ENCODE results near the gene DDX10. TPM values are rescaled to one million over a fixed set of nuclear protein-coding genes. Genes with fewer than 3 reads are reported as not detected.
A peak's percentile ranks its signal among the peaks of the same experiment; 100 is the strongest.

DDX10 gene
- total RNA-seq, 2 experiments from 2014 or later = 20.5 to 23.2 TPM

DNA sequence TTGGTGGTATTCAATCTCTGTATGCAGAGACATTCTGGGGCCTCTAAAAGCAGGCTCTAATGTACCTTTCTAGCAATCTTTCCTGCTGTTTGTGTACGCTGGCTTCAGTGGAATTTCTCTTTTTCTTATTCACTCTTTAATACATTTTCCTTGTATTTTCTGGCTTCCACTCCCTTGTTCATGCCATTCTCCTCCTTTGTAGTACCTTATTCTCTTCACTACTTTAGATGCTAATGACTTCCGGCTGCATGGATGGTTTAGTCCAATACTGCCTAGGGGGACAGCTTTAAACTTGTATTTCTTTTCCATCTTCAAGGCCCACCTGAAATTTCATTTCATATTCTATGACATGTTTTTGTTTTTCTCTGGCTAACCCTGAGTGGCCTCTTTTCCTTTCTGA is 40.2 kb downstream of the DDX10 start:
- Mint-ChIP-seq H3K4me3 (no peak overlapping the region), H3K36me3 (ENCODE audit: low read depth) (peaks cover 56% of the 10 kb centered on the region), H3K4me1 (peaks cover 10% of the 10 kb centered on the region), H3K9me3 (peaks cover 7% of the 10 kb centered on the region), H3K27ac (no peak overlapping the region), H3K27me3 (no peaks in the 10 kb centered on the region)
- DNase-seq = no peak
- CTCF ChIA-PET = no interaction called here
- POLR2A ChIA-PET = no interaction called here

DNA sequence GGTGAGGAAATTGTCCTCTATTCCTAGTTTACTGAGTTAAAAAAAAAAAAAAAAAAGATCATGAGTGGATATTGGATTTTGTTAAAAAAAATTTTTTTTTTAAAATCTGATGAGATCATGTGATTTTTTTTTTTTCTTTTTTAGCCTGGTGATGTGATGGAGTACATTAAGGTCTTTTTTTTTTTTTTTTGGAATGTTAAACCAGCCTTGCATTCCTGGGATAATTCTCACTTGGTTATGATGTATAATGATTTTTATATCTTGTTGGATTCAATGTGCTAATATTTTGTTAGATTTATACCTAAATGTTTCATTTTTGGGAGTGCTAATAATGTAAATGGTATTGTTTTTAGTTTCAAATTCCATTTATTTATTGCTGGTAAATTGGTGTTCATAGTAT is 43.3 kb downstream of the DDX10 start:
- DNase-seq = no peak
- Mint-ChIP-seq H3K27me3 (no peaks in the 10 kb centered on the region), H3K36me3 (ENCODE audit: low read depth) (peaks cover 72% of the 10 kb centered on the region), H3K9me3 (peaks cover 14% of the 10 kb centered on the region), H3K4me3 (no peak overlapping the region), H3K4me1 (peaks cover 14% of the 10 kb centered on the region), H3K27ac (no peak overlapping the region)
- CTCF ChIA-PET = interaction anchor here (0.7 kb wide), 1 partner anchor 179 kb away, joined by 3 read pairs; no protein-coding TSS in a partner anchor
- POLR2A ChIA-PET = interaction anchor here (0.6 to 1.1 kb wide), 2 partner anchors 10 to 18 kb away, joined by 3 read pairs; no protein-coding TSS in a partner anchor

DNA sequence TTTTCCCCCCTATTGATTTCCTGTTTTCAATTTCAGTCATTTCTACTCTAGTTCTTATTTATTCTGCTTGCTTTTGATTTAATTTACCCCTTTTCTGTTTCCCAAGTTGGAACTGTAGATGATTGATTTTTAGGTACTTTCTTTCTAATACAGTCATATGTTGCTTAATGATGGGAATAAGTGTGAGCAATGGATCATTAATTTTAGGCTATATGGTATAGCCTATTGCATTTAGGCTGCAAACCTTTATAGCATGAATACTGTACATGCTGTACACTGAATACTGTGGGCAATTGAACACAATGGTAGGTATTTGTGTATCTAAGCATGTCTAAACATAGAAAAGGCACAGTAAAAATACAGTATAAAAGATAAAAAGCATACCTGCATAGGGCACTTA is 44.9 kb downstream of the DDX10 start:
- CTCF ChIA-PET = interaction anchor here (0.9 kb wide), 1 partner anchor 12 kb away, joined by 3 read pairs; no protein-coding TSS in a partner anchor

DNA sequence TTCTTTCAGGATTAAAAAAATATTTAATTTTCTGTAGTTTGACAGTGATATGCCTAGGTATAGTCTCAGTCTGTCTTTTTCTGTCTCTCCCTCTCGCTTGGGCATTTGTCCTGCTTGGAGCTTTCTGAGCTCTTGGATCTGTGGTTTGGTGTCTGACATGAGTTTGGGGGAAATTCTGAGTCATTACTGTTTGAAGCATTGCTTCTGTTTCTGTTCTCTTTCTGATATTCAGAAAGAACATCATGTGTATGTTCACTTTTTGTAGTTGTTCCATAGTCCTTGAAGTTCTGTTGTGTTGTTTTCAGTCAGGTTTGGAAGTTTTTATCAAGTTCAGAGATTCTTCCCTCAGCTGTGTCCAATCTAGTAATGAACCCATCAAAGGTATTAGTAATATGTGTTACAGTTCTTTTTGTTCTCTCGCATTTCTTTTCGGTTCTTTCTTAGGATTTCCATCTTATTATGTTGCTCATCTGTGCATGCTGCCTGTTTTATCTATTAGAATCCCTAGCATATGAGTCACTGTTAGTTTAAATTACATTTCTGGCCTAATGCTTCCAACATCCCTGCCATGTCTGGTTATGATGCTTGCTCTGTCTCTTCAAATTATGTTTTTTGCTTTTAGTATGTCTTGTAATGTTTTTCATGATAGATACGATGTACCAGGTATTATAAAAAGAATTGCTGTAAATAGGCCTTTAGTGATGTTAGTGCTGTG is 48.4 kb downstream of the DDX10 start:
- ChIA-PET POLR2A (no interaction called here), CTCF (no interaction called here)
- no peak overlapping the region for H3K4me3 Mint-ChIP-seq
- H3K36me3 Mint-ChIP-seq (ENCODE audit: low read depth) = peaks cover 64% of the 10 kb centered on the region
- no peak overlapping the region for H3K27ac Mint-ChIP-seq
- H3K4me1 Mint-ChIP-seq = peaks cover 19% of the 10 kb centered on the region
- peaks cover 14% of the 10 kb centered on the region for H3K9me3 Mint-ChIP-seq
- DNase-seq = no peak
- H3K27me3 Mint-ChIP-seq = no peaks in the 10 kb centered on the region

More for the DNA sequence above, 44.9 kb downstream of the DDX10 start:
- Mint-ChIP-seq H3K4me3 (no peak overlapping the region), H3K9me3 (peaks cover 14% of the 10 kb centered on the region), H3K27me3 (no peaks in the 10 kb centered on the region), H3K4me1 (peaks cover 19% of the 10 kb centered on the region), H3K27ac (no peak overlapping the region), H3K36me3 (ENCODE audit: low read depth) (peaks cover 75% of the 10 kb centered on the region)
- POLR2A ChIA-PET = no interaction called here
- no peak for DNase-seq

DNA sequence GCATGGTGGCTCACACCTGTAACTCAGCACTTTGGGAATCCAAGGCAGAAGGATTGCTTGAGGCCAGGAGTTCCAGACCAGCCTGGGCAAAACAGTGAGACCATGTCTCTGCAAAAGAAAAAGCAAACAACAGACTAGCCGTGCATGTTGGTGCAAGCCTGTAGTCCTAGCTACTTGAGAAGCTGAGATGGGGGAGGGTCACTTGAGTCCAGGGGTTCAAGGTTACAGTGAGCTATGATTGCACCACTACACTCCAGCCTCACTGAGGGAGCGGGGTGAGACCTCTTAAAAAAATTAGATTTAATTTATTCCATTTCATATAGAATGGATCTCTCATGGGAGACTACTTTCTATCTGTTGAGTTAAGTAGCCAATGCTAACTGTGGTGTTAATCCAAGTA is 50.4 kb downstream of the DDX10 start:
- peaks cover 9% of the 10 kb centered on the region for H3K4me1 Mint-ChIP-seq
- no peak overlapping the region for H3K27ac Mint-ChIP-seq
- H3K4me3 Mint-ChIP-seq = no peak overlapping the region
- no peaks in the 10 kb centered on the region for H3K27me3 Mint-ChIP-seq
- peaks cover 57% of the 10 kb centered on the region for H3K36me3 Mint-ChIP-seq (ENCODE audit: low read depth)
- POLR2A ChIA-PET = no interaction called here
- no peak for DNase-seq
- peaks cover 7% of the 10 kb centered on the region for H3K9me3 Mint-ChIP-seq
- CTCF ChIA-PET = no interaction called here

DNA sequence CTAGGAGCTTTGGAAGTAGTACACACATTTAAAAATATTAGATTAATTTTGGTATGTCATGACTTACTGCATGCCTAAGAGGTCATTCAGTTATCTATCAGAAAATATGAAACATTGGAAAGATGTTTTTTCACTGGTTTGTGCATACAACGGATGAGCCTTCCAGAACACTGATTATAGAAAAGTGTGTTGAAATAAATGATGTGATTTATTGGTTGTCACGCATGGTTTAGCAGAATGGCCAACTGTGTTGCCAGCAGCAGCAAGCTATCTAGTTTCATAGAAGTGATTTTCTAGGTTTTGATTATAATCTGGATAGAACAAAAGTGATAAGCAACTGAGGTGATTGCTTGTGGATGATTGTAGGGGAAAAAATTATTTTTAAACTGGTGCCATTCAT is 53.6 kb downstream of the DDX10 start:
- ChIA-PET CTCF (interaction anchor here (0.6 to 1.9 kb wide), 2 partner anchors 15 to 17 kb away, joined by 3 to 6 read pairs; no protein-coding TSS in a partner anchor), POLR2A (interaction anchor here (0.9 kb wide), 1 partner anchor 15 kb away, joined by 3 read pairs; no protein-coding TSS in a partner anchor)
- no peak for DNase-seq
- Mint-ChIP-seq H3K9me3 (no peaks in the 10 kb centered on the region), H3K27ac (no peak overlapping the region), H3K36me3 (ENCODE audit: low read depth) (peaks cover 52% of the 10 kb centered on the region), H3K4me3 (no peak overlapping the region), H3K4me1 (peaks cover 2% of the 10 kb centered on the region), H3K27me3 (no peaks in the 10 kb centered on the region)

DNA sequence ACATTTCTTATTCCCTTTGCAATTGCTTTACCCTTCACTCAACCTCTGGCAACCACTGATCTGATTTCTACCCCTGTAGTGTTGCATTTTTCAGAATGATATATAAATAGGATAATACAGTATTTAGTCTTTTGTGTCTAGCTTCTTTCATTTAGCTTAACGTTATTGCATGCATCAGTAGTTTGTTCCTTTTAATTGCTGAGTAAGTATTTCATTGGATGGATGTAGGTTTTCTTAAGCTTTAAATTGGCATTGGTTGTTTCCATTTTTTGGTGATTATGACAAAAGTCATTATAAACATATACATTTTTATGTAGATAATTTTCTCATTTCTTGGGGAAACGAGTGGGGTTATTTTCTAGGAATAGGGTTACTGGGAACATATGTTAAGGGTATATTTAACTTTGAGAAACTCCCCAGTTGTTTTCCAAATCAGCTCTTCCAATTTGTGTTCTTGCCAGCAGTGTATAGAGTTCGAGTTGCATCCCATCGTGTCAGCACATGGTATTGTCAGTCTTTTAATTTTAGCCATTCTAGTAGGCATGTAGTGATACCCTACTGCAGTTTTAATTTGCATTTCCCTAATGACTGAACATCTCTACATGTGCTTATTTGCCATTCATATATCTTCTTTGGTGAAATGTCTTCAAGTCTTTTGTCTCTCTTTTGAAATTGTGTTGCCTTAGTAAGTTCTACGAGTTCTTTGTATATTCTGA is 60.3 kb downstream of the DDX10 start:
- peaks cover 3% of the 10 kb centered on the region for H3K9me3 Mint-ChIP-seq
- CTCF ChIA-PET = interaction anchor here (0.6 to 1.6 kb wide), 4 partner anchors 8 to 466 kb away, joined by 3 read pairs; no protein-coding TSS in a partner anchor
- POLR2A ChIA-PET = interaction anchor here (1.2 kb wide), 1 partner anchor 9 kb away, joined by 3 read pairs; no protein-coding TSS in a partner anchor
- no peak overlapping the region for H3K27ac Mint-ChIP-seq
- peaks cover 33% of the 10 kb centered on the region for H3K36me3 Mint-ChIP-seq (ENCODE audit: low read depth)
- no peak for DNase-seq
- H3K4me3 Mint-ChIP-seq = no peak overlapping the region
- H3K27me3 Mint-ChIP-seq = no peaks in the 10 kb centered on the region
- peaks cover 26% of the 10 kb centered on the region for H3K4me1 Mint-ChIP-seq

DNA sequence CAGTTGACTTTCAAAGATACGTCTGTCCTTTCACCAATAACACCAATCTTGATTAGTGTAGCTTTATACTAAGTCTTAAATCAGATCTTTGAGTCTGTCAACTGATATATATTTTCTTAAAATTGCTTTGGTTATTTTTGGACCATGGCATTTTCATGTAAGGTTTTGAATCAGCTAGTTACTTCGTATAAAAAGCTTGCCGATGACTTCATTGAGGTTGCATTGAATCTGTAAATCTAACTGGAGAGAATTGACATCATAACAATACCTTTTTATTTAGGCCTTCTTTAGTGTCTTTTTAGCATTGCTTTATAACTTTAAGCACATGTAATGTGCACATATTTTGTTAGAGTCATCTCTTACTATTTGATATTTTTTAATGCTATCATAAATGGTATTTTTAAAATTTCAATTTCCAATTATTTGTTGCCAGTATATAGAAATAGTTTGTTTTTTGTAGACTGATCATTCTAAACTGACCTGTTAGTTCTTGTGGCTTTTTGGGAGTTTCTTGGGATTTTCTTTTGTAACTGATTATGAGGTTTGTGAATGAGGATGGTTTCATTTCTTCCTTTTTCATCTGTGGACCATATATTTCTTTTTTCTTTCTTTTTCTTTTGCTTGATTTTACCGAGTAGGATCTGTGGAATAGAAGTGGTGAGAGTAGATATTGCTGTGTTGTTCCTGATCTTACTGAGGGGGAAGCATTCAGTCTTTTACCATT is 61.4 kb downstream of the DDX10 start:
- H3K36me3 Mint-ChIP-seq (ENCODE audit: low read depth) = peaks cover 28% of the 10 kb centered on the region
- POLR2A ChIA-PET = no interaction called here
- CTCF ChIA-PET = no interaction called here
- no peak overlapping the region for H3K27ac Mint-ChIP-seq
- no peak overlapping the region for H3K4me3 Mint-ChIP-seq
- no peak for DNase-seq
- peaks cover 28% of the 10 kb centered on the region for H3K4me1 Mint-ChIP-seq
- peaks cover 3% of the 10 kb centered on the region for H3K9me3 Mint-ChIP-seq
- H3K27me3 Mint-ChIP-seq = no peaks in the 10 kb centered on the region

DNA sequence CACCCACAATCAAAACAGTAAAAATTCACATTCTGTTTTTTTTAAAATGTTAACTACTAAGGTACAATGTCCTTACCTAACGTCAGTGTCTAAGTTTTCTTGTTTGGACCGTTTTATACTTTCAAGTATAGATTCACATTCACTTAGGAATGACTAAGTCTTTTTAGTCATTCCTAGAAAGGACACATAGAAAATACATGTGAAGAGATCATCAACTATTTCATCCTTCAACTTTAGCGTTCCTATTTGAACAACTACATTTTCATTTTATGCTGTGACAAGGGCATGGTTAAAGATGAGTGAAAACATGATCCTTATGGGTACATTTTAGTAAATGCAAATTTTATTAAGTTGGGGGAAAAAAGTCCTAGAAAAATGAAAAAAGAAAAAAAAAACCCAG is 62.8 kb downstream of the DDX10 start:
- Mint-ChIP-seq H3K9me3 (peaks cover 3% of the 10 kb centered on the region), H3K4me1 (peaks cover 33% of the 10 kb centered on the region), H3K36me3 (ENCODE audit: low read depth) (peaks cover 29% of the 10 kb centered on the region), H3K4me3 (no peak overlapping the region), H3K27me3 (no peaks in the 10 kb centered on the region), H3K27ac (no peak overlapping the region)
- POLR2A ChIA-PET = no interaction called here
- DNase-seq = no peak
- CTCF ChIA-PET = no interaction called here

DNA sequence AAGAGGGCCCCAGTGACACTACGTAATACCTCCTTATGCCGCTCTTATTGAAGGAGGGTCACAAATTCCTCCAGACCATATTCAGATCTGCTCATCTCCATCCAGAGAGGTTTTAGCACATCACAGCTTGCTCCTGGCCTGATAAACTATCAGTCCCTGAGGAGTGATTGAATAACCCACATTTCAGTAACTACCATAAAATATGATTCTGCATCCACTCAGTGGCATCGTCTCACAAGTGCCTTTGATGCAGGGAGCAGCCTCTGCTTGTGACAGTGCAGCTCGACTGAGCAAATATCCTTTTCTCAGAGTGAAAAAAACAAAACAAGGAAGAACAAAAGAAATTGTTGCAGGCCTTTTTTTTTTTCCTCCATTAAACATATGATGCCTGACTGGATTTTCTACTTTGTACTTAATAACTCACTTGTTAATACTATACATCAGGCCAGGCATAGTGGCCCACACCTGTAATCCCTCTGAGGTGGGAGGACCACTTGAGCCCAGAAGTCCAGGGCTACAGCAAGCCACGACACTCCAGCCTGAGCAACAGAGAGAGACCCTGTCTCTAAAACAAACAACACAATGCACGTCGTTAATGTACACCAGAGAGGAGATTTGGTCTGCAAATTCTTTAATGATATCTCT is 64.5 kb downstream of the DDX10 start:
- CTCF ChIA-PET = no interaction called here

DNA sequence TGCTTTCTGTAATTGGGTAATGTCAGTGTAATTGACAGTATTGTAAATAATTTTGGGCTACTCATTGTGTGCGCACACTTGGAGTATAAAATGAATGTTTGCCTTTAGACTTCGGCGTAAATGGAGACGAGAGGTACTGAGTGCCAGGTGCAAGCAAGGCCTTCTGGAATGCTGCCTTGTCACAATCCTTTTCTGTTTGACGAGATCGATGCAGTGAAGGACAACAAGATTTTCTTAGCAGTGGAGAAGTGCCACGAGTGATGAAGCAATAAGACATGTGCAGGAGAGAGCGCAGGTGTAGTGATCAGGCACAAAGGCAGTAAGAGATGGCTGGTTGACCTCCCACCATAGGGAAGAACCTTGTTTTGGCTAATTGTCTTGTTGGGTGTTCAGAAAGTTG is 67.5 kb downstream of the DDX10 start:
- POLR2A ChIA-PET = interaction anchor here (1.2 kb wide), 1 partner anchor 14 kb away, joined by 3 read pairs; no protein-coding TSS in a partner anchor
- CTCF ChIA-PET = interaction anchor here (0.6 to 1.1 kb wide), 3 partner anchors 56 to 624 kb away, joined by 3 to 6 read pairs (median 3); partner anchors contain the start of gene DDX10
- DNase-seq = no peak
- Mint-ChIP-seq H3K4me3 (no peak overlapping the region), H3K27ac (no peak overlapping the region), H3K4me1 (peaks cover 44% of the 10 kb centered on the region), H3K9me3 (no peaks in the 10 kb centered on the region), H3K27me3 (no peaks in the 10 kb centered on the region), H3K36me3 (ENCODE audit: low read depth) (peaks cover 19% of the 10 kb centered on the region)

More for the DNA sequence above, 64.5 kb downstream of the DDX10 start:
- DNase-seq = no peak
- peaks cover 46% of the 10 kb centered on the region for H3K4me1 Mint-ChIP-seq
- H3K9me3 Mint-ChIP-seq = peaks cover 3% of the 10 kb centered on the region
- H3K27me3 Mint-ChIP-seq = no peaks in the 10 kb centered on the region
- POLR2A ChIA-PET = no interaction called here
- peaks cover 26% of the 10 kb centered on the region for H3K36me3 Mint-ChIP-seq (ENCODE audit: low read depth)
- H3K27ac Mint-ChIP-seq = no peak overlapping the region
- no peak overlapping the region for H3K4me3 Mint-ChIP-seq

DNA sequence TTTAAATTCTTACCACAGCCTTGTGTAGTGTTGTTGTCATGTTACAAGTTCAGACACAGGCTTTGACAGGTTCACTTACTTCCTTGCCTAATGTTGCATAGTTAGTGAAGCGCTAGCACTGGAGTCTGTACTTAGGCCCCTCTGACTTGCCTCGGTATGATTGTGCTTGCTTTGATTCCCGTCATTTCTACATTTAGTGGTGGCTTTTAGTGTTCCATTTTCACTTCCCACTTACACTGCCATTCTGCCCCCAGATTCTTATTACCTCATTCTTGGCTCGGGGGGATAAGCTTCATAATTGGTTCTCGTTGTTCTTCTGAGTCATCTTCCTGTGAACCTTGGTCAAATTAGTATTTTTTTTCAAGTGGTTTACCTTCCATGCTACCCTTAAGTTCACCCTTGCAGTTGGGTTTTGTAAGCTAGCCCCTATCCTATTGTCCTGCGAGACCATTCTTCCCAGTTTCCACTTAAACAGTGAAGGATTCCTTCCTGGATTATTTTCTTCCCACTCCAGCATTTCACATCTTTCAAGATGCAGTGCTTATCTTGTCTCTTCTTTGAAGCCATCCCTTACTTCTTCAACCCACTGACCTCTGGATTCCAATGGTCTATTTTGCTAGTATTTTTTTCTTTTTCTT is 68.7 kb downstream of the DDX10 start:
- no peaks in the 10 kb centered on the region for H3K27me3 Mint-ChIP-seq
- peak overlapping the region; percentile 6 for H3K4me3 Mint-ChIP-seq
- ChIA-PET POLR2A (interaction anchor here (1.2 to 1.5 kb wide), 2 partner anchors 9 to 16 kb away, joined by 3 read pairs; no protein-coding TSS in a partner anchor), CTCF (interaction anchor here (0.7 to 2.7 kb wide), 11 partner anchors 9 to 728 kb away, joined by 3 to 17 read pairs (median 3); no protein-coding TSS in a partner anchor)
- H3K36me3 Mint-ChIP-seq (ENCODE audit: low read depth) = peaks cover 19% of the 10 kb centered on the region
- H3K27ac Mint-ChIP-seq = peak overlapping the region; percentile 16
- H3K9me3 Mint-ChIP-seq = no peaks in the 10 kb centered on the region
- peaks cover 38% of the 10 kb centered on the region for H3K4me1 Mint-ChIP-seq
- DNase-seq = peak; percentile 21

Measured in activated CD4-positive, alpha-beta memory T cell treated with anti-CD3 and anti-CD28 coated beads, Interleukin-2, amount 10 ng/mL, durations not matched to agents 7 days and 5 days (primary cell).